AG09319 (cell line): ENCODE results near the gene HPD.

Source experiments
- DNase-seq: peaks from one replicate; pipeline ENCODE4 v3.0.0-alpha.2; 2010; ENCODE audit warnings: low read depth; ENCODE audit errors: extremely low read depth
- CTCF ChIP-seq: IDR thresholded peaks from 2 replicates; pipeline ENCODE4 v1.5.1; 2011; ENCODE audit warnings: low read depth, mild to moderate bottlenecking, inconsistent platforms, low read length, moderate library complexity

HPD gene

GRCh38 chr12:121799156-121799841 lies 59.4 kb downstream of the HPD start:
- TF ChIP-seq CTCF: no peak
- DNase-seq: no peak

GRCh38 chr12:121798787-121799155 lies 59.9 kb downstream of the HPD start:
- TF ChIP-seq CTCF: no peak
- no peak for DNase-seq

GRCh38 chr12:121797937-121798786 lies 60.5 kb downstream of the HPD start:
- TF ChIP-seq CTCF: no peak
- DNase-seq: no peak

- DNase-seq: peak; percentile 80
- peak; percentile 32 for TF ChIP-seq CTCF
Observed at GRCh38 chr12:121796855-121797751, 61.6 kb downstream of the HPD start.

- DNase-seq: no peak
- TF ChIP-seq CTCF: peak; percentile 96
Observed at GRCh38 chr12:121795034-121795968, 63.4 kb downstream of the HPD start.

- no peak for TF ChIP-seq CTCF
Observed at GRCh38 chr12:121794534-121795033, 64.1 kb downstream of the HPD start.

More at GRCh38 chr12:121794534-121795033, 64.1 kb downstream of the HPD start:
- no peak for DNase-seq
